GM11168 (cell line): Measurements from ENCODE around the gene CCDC74A.
"Not testable (repeated sequence)": the region's sequence is repeated elsewhere in the genome, so short reads cannot be mapped to it uniquely, and the experiment has no call there.

Experiments used
- in situ Hi-C: fragments of 300-500 bp; cut with MboI; formaldehyde crosslinking; loops from one replicate; pipeline ENCODE4 v1.12.0; 2022; ENCODE audit warnings: low sequenced_read_pairs; ENCODE audit not compliant: unreplicated experiment

CCDC74A gene

GRCh38 chr2:131527131-131528001, at the start of gene CCDC74A:
CCDC74A (plus strand) TSS chr2:131527888; CDS start chr2:131527971, 83 bp downstream.
- in situ Hi-C loops = not testable (repeated sequence)

GRCh38 chr2:131478074-131478849, 49.4 kb upstream of the CCDC74A start:
- in situ Hi-C loops = loop anchor here (10.0 kb wide), 1 partner anchor 53 kb away; no protein-coding TSS in a partner anchor

DNA sequence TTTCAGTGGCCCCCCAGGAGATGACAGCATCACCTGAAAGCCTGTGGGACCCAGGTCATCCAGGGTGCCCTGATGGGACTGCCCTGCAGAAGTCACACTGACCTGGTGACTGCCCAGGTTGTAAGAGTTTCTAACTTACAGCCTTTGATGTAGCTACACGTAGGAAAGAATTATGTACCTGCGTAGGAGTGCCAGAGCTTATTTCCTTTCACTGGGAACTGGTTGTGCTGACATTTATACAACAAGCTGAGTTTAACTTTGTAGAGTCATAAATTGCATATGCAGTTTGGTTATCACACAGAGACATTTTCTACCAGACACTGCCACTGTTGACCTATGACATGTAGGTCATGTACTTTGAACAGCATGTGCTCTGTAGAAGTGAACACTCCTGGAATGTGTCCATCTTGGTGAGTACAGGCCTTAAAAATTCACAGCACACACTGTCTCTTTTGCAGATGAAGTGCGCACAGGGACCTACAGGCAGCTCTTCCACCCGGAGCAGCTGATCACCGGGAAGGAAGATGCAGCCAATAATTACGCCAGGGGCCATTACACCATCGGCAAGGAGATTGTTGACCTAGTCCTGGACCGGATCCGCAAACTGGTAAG, 48.7 kb upstream of the CCDC74A start:
- in situ Hi-C loops = loop anchor here (10.0 kb wide), 1 partner anchor 54 kb away; no protein-coding TSS in a partner anchor

GRCh38 chr2:131480351-131480750, 47.3 kb upstream of the CCDC74A start:
- in situ Hi-C loops = not testable (repeated sequence)

- in situ Hi-C loops = not testable (repeated sequence)
Measured at GRCh38 chr2:131482506-131483155, 45.1 kb upstream of the CCDC74A start.

DNA sequence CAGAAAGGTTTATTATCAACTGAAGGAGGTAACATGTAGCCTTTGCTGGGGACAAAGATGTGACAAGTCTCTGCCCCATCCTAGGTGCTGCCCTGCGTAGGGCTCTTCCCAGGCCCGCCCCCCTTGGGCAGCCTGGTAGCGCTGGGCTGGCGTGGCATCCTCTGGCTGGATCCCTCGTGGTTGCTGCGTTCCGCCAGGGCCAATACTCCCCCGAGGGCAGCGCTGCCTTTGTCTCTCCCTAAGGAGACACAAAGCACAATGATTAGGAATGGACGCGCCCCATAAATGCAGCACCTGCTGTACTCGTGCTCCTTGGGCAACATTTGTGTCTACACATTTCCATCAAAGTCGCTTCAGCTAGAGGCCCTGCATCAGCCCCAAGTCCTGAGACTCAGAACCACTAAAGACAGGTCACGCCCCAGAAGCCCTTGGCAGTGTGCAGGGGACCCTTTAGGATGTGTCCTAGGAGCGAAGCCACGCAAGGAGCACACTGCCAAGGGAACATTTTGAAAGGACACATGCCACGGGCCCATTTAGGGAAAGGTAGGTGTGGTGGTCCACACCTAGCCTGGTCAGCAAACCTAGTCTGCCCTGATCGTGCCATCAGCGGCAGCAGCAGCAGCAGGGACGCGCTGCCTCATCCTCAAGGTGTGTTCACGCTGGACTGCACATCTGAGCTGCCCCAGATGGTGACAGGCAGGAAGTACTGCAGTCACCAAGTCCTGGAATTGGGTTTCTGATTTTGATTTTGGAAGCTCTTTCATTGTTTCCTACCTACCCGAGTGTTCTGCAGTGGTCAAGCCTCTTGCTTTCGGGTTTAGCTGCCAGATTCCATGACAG, 43.5 kb upstream of the CCDC74A start:
- in situ Hi-C loops = not testable (repeated sequence)

GRCh38 chr2:131484906-131485460, 42.7 kb upstream of the CCDC74A start:
- in situ Hi-C loops = not testable (repeated sequence)

- in situ Hi-C loops = not testable (repeated sequence)
Measured at GRCh38 chr2:131486201-131486902, 41.3 kb upstream of the CCDC74A start.

DNA sequence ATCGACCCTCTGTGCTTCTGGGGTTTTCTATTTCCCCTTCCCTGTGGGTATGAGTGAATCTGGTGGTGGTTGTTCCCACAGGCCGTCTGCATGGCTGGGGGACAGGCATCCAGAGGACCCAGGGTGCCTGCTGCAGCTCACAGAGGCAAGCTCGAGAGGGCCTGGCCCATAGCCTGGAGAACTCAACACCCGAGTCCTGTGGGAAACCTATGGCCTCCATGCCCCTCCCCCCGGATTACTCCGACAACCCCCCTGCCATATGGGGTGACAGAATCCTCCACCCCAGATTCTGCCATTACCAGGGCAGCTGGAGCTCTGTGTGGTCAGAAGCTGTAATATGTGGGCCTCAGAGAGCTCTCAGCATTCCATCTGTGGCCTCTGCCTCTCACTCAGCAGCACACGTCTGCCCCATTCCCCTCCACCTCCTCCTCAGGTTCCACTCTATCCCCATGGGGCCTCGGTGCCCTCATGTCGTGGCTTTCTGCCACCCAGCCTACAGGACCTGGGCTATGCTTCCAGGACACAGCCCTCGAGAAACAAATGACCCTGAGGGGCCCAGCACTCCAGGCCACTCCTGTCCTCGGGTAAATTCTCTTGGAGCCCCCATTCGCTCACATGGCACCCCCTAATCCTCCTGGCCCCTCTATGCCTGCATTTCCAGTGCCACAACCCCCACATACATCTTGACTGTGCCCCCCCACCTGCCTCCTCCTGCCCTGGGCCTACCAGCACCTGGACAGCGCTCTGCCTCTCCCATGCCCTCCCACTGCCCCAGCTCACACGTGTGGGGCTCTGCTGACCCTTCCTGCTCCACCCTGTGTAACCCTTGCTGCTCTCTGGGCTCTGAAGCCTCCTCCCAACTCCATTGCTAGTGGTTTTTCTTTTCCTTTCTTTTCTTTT, 39.1 kb upstream of the CCDC74A start:
- in situ Hi-C loops = no loop called here

- in situ Hi-C loops = not testable (repeated sequence)
Measured at GRCh38 chr2:131490616-131491468, 36.8 kb upstream of the CCDC74A start.

DNA sequence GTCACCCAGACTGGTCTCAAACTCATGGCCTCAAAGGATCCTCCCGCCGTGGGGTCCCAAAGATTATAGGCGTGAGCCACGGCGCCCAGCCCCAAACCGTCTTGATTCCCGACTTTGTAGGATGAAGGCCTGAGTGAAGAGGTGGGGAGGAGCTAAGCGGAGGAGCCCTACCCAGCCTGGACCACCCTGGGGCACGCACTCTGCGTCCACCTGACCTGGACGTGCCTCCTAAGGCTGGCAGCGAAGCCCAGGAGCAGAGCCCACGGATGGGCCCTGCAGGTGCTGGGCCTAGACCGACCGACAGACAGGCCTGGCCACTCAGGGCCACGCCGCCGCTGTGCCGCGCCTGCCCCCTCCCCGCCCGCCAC, 36.2 kb upstream of the CCDC74A start:
- in situ Hi-C loops = not testable (repeated sequence)

GRCh38 chr2:131492015-131492417, 35.7 kb upstream of the CCDC74A start, which contains the start of gene MZT2A:
MZT2A (minus strand) TSS chr2:131492397; CDS start chr2:131492376, 21 bp downstream.
- in situ Hi-C loops = not testable (repeated sequence)

- in situ Hi-C loops = no loop called here
Measured at GRCh38 chr2:131492418-131493198, 35.1 kb upstream of the CCDC74A start.

DNA sequence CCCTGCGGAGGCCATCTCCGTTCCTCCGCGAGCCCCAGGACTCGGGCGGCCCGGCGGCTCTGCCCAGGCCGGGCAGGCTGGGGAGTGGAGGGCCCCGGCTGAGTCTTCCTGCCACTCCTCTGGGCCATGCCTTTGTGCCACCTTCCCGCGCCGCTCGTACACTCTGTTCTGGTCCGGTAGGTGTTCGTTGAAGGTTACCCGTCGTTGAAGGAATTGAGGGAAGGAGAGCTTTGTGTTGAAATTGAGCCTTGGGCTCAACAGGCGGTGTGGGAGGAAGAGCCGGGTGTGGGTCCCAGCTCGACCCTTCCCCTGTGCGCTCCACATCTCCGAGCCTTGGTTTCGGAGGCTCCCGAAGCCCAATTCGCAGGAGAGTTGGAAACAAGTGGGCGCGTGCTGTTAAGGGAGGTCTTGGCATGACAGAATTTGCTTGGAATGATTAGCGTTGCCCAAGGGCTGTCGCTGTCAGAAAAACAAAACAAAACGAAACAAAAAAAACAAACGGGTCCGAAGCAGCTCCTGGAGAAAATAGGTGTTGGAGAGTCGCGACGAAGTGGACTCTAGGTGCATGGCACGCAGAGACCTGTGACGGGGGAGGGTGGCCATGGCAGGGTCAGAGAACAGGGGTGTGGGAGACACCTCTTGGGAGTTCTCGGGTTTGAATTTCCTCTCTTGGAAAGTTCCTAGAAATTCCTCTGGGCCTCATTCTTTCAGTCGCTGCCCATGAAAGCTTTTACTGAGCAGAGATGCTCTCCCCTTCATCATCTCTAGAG, 34.3 kb upstream of the CCDC74A start:
- in situ Hi-C loops = no loop called here

DNA sequence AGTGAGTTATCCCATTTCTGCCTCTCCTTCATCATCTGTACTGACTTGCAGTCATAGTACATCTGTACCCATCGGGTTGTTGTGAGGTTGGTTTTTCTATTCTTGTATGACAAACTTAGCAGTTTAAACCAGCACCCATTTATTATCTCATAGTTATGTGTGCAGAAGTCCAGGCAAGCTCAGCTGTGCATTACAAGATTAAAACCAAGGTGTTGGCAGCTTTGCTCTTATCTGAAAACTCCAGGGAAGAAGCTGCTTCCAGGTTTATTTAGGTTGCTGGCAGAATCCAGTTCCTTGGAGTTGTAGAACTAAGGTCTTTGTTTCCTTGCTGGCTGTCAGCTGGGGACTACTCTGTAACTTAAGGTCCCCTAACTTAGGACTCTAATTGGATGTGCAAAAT, 32.2 kb upstream of the CCDC74A start:
- in situ Hi-C loops = not testable (repeated sequence)
